Osteoblast (primary cell): Measurements from ENCODE around the gene NFATC3. TPM values are rescaled to one million over a fixed set of nuclear protein-coding genes. Genes with fewer than 3 reads are reported as not detected.

Experiments used
- DNase-seq: peaks from one replicate; pipeline ENCODE4 v3.0.0; 2011; ENCODE audit warnings: low spot score, mixed read lengths; ENCODE audit not compliant: insufficient read length; ENCODE audit errors: missing footprints
- H2AFZ ChIP-seq: 2 replicates; pipeline ENCODE4 v1.6.0; 2011; ENCODE audit warnings: mild to moderate bottlenecking, low read length
- H3K27ac ChIP-seq: 2 replicates; pipeline ENCODE4 v1.5.1; 2011; ENCODE audit warnings: mild to moderate bottlenecking, low read depth, low read length, moderate library complexity
- H3K27me3 ChIP-seq: 2 replicates; pipeline ENCODE4 v1.6.0; 2012; ENCODE audit warnings: mild to moderate bottlenecking, control low read depth, inconsistent platforms, low read length, moderate library complexity; ENCODE audit not compliant: insufficient read depth
- H3K36me3 ChIP-seq: 2 replicates; pipeline ENCODE4 v1.5.1; 2011; ENCODE audit warnings: mild to moderate bottlenecking, low read length, control low read depth, moderate library complexity; ENCODE audit not compliant: insufficient read depth
- H3K4me1 ChIP-seq: 2 replicates; pipeline ENCODE4 v1.5.1; 2011; ENCODE audit warnings: mild to moderate bottlenecking, low read length, control low read depth, moderate library complexity; ENCODE audit not compliant: insufficient read depth
- H3K4me2 ChIP-seq: 2 replicates; pipeline ENCODE4 v1.6.0; 2011; ENCODE audit warnings: mild to moderate bottlenecking, low read length; ENCODE audit not compliant: insufficient read depth
- H3K4me3 ChIP-seq: fragments of 200-600 bp; sonication (generic); 3 replicates; pipeline ENCODE4 v1.5.1; 2012; ENCODE audit warnings: mild to moderate bottlenecking, low read length, inconsistent platforms; ENCODE audit not compliant: insufficient read depth
- H3K79me2 ChIP-seq: 2 replicates; pipeline ENCODE4 v1.6.0; 2012; ENCODE audit warnings: mild to moderate bottlenecking, low read length, control low read depth, inconsistent platforms; ENCODE audit not compliant: insufficient read depth
- H3K9me3 ChIP-seq: 2 replicates; pipeline ENCODE4 v1.5.1; 2011; ENCODE audit warnings: low read depth, low read length, control low read depth
- H4K20me1 ChIP-seq: 2 replicates; pipeline ENCODE4 v1.6.0; 2012; ENCODE audit warnings: mild to moderate bottlenecking, low read length, control low read depth; ENCODE audit not compliant: insufficient read depth
- CTCF ChIP-seq: IDR thresholded peaks from 2 replicates; pipeline ENCODE4 v1.5.1; 2011; ENCODE audit warnings: mild to moderate bottlenecking, low read depth, low read length, moderate library complexity; ENCODE audit errors: extremely low read depth
- total RNA-seq: library from RNA; depleted of rRNA; stranded (reverse); fragments of >200 nt; gene quantifications from 2 replicates; pipeline ENCODE4 v1.2.3, GENCODE V29; 2012

NFATC3 gene
- total RNA-seq, 1 donor = 36.2 TPM

DNA sequence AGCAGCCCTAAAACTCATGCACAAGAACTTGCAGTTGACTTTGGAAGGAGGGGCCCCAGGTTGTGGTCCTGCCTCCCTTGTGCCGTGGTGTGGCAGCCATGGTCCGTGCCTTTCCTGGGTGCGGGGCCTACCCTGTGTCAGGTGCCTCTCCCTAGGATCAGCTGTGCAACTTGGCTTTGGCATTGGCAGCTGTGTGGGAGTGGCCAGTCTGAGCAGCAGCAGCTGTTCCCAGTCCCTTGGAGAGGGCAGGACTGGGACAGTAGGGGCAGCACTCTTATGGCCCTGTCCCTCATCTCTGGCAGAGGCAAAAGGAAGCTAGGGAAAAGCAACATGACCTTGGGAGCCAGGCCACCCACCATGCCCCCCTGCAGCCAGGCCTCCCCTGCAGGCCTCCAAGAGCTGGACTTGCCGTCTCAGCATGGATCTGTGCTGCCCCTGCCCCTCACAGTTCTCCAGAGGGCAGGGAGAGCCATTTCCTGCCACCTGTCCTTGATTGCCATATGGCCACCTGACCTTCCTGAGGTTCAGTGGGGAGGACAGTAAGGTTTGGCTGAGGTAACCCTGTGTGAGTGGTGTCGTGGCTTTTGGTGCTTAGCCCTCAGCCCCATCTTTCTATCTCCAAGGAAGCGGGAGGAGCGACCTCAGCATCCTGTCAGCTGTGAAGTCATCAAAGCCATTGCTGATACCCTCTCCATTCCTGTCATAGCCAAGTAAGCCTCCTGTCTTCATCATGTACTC lies 15.5 kb upstream of the NFATC3 start:
- TF ChIP-seq CTCF = no peak
- H3K36me3 ChIP-seq = peaks cover 38% of the 10 kb centered on the region
- H3K4me2 ChIP-seq = no peak overlapping the region
- peaks cover 3% of the 10 kb centered on the region for H4K20me1 ChIP-seq
- no peaks in the 10 kb centered on the region for H3K79me2 ChIP-seq
- H3K27ac ChIP-seq = no peak overlapping the region
- H3K4me1 ChIP-seq = peaks cover 32% of the 10 kb centered on the region
- no peak overlapping the region for H2AFZ ChIP-seq
- H3K4me3 ChIP-seq = no peak overlapping the region
- no peak for DNase-seq
- H3K27me3 ChIP-seq = no peaks in the 10 kb centered on the region
- H3K9me3 ChIP-seq = no peaks in the 10 kb centered on the region

- Histone ChIP-seq H3K4me1 (peaks cover 26% of the 10 kb centered on the region), H3K27ac (no peak overlapping the region), H2AFZ (no peak overlapping the region), H3K79me2 (no peaks in the 10 kb centered on the region), H3K4me2 (no peak overlapping the region), H3K9me3 (no peaks in the 10 kb centered on the region), H3K27me3 (no peaks in the 10 kb centered on the region), H3K4me3 (no peak overlapping the region), H3K36me3 (peaks cover 40% of the 10 kb centered on the region), H4K20me1 (peaks cover 3% of the 10 kb centered on the region)
- DNase-seq = no peak
- no peak for TF ChIP-seq CTCF
Measured at GRCh38 chr16:68070249-68070730, 14.9 kb upstream of the NFATC3 start.

DNA sequence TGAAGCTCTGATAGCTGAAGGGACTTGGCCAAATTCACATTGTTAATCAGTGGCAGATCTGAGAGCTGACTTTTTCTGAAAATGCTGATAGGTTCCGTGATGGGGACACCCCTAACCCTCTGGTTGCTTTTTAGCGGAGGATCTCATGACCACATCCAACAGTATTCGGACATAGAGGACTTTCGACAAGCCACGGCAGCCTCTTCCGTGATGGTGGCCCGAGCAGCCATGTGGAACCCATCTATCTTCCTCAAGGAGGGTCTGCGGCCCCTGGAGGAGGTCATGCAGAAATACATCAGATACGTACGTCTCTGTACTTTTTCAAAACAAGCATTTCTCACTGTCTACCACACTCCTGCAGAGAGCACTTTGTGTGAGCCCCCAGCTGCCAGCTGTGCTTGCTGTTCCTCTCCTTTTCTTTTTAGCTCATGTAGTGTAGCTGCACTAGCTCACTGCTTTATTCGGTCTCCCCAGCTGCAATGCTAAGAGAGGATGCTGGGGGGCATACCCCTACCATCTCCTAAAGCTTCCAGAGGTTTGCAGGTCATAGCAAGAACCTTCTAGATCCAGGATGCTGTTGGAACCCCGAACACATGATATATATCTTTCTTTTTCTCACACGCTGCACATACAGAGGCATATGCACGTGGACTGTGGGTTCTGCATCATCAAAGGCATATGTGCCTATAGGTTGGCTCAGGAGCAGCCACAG lies 14.2 kb upstream of the NFATC3 start:
- Histone ChIP-seq H3K9me3 (no peaks in the 10 kb centered on the region), H3K4me3 (no peak overlapping the region), H4K20me1 (peaks cover 3% of the 10 kb centered on the region), H3K27ac (no peak overlapping the region), H3K4me2 (no peak overlapping the region), H2AFZ (no peak overlapping the region), H3K27me3 (no peaks in the 10 kb centered on the region), H3K4me1 (peaks cover 19% of the 10 kb centered on the region), H3K79me2 (no peaks in the 10 kb centered on the region), H3K36me3 (peaks cover 43% of the 10 kb centered on the region)
- no peak for TF ChIP-seq CTCF
- no peak for DNase-seq

GRCh38 chr16:68071518-68071901 lies 13.7 kb upstream of the NFATC3 start:
- H3K4me3 ChIP-seq = no peak overlapping the region
- H3K4me1 ChIP-seq = peaks cover 14% of the 10 kb centered on the region
- no peak overlapping the region for H2AFZ ChIP-seq
- no peak overlapping the region for H3K27ac ChIP-seq
- no peak for DNase-seq
- no peak for TF ChIP-seq CTCF
- no peaks in the 10 kb centered on the region for H3K9me3 ChIP-seq
- H3K27me3 ChIP-seq = no peaks in the 10 kb centered on the region
- H3K4me2 ChIP-seq = no peak overlapping the region
- no peaks in the 10 kb centered on the region for H4K20me1 ChIP-seq
- H3K79me2 ChIP-seq = no peaks in the 10 kb centered on the region
- peaks cover 40% of the 10 kb centered on the region for H3K36me3 ChIP-seq
